Spleen (tissue), 11 donors: Measurements from ENCODE around the gene COG6. TPM values are rescaled to one million over a fixed set of nuclear protein-coding genes. Genes with fewer than 3 reads are reported as not detected.

Source experiments
- DNase-seq: peaks from one replicate; pipeline ENCODE4 v3.0.0-alpha.2; 2020
- H3K27ac ChIP-seq, 8 donors: fragments of 200-600 bp; sonication (generic) in 7 of 8; 1 replicate in 4 of 8; 2 replicates in 4 of 8; pipeline versions ENCODE4 v1.5.0 to v1.8.0; 2016 to 2021; ENCODE audit warnings: inconsistent platforms in 4 of 8, mild to moderate bottlenecking in 4 of 8, moderate library complexity in 1 of 8
- H3K27me3 ChIP-seq, 7 donors: fragments of 200-600 bp; sonication (generic) in 6 of 7; replicated peaks in 1 of 7; 1 replicate in 4 of 7; 2 replicates in 3 of 7; pipeline versions ENCODE4 v1.5.0 to v1.8.0; 2016 to 2021; ENCODE audit warnings: inconsistent platforms in 3 of 7, mild to moderate bottlenecking in 1 of 7
- H3K36me3 ChIP-seq, 6 donors: fragments of 200-600 bp; sonication (generic) in 5 of 6; 1 replicate in 4 of 6; 2 replicates in 2 of 6; pipeline versions ENCODE4 v1.5.0 to v1.8.0; 2016 to 2021; ENCODE audit warnings: inconsistent platforms in 2 of 6
- H3K4me1 ChIP-seq, 6 donors: fragments of 200-600 bp; sonication (generic) in 5 of 6; 1 replicate in 3 of 6; 2 replicates in 3 of 6; pipeline versions ENCODE4 v1.5.0 to v1.8.0; 2016 to 2021; ENCODE audit warnings: inconsistent platforms in 3 of 6
- H3K4me3 ChIP-seq, 8 donors: fragments of 200-600 bp; sonication (generic) in 7 of 8; 1 replicate in 4 of 8; 2 replicates in 4 of 8; pipeline versions ENCODE4 v1.5.0 to v1.8.0; 2016 to 2021; ENCODE audit warnings: inconsistent platforms in 4 of 8, mild to moderate bottlenecking in 4 of 8, moderate library complexity in 2 of 8
- H3K9me3 ChIP-seq, 8 donors: fragments of 200-600 bp; sonication (generic) in 7 of 8; 1 replicate in 4 of 8; 2 replicates in 4 of 8; pipeline versions ENCODE4 v1.5.0 to v1.8.0; 2016 to 2021; ENCODE audit warnings: inconsistent platforms in 4 of 8
- POLR2A ChIP-seq, 3 donors: fragments of 450-650 bp; IDR thresholded peaks; one replicate each; pipeline ENCODE4 v1.5.1; 2017; ENCODE audit warnings: antibody characterized with exemption in 3 of 3, mild to moderate bottlenecking in 1 of 3
- POLR2AphosphoS5 ChIP-seq, 3 donors: sonication (generic); formaldehyde crosslinking; IDR thresholded peaks; one replicate each; pipeline ENCODE4 v1.5.1; 2017; ENCODE audit warnings: antibody characterized with exemption in 3 of 3
- WGBS, 5 donors: extraction: QIAGEN DNeasy Blood & Tissue Kit in 3 of 5; methylation state at CpG; one replicate each; pipeline versions ENCODE4 v1.1.5 to v1.1.7; 2013 to 2018; 5-methylcytosine and 5-hydroxymethylcytosine counted together
- intact Hi-C: fragments of 100-400 bp; cut with DNase I; formaldehyde crosslinking; loops from one replicate; pipeline ENCODE4 v1.15.0; 2023; ENCODE audit warnings: low total_unique reads
- polyA plus RNA-seq, 3 donors: library from polyadenylated mRNA; stranded (reverse); fragments of 200-250 nt; gene quantifications; one replicate each; pipeline ENCODE4 v1.2.1, GENCODE V29; 2013
- total RNA-seq, 7 donors: library from RNA; depleted of rRNA in 3 of 7; stranded (reverse); fragments of >200 nt in 3 of 7; fragmentation: NEBNext Ultra II Directional in 4 of 7; extraction: Animal tissue kit (Norgen Biotek cat#: 25700) in 4 of 7; gene quantifications; one replicate each; pipeline versions ENCODE4 v1.1.0 to v1.2.1, GENCODE V29; 2016 to 2021
- TF ChIP-seq, protein P1 (sequence below), 11 experiments: fragments of 200-600 bp in 7 of 11; fragments of 450-650 bp in 4 of 11; sonication (generic) in 4 of 11; IDR thresholded peaks in 8 of 11; conservative IDR thresholded peaks in 3 of 11; 1 replicate in 7 of 11; 2 replicates in 4 of 11; pipeline versions ENCODE4 v1.4.0 to v1.8.0; 2016 to 2021; ENCODE audit warnings: antibody characterized with exemption in 11 of 11, inconsistent platforms in 4 of 11, mild to moderate bottlenecking in 1 of 11
- donor health status: healthy with polysubstance abuse.
- donor health status: DM: no; HTN: no; CAD: no; lungs with moderate emphysema.
- donor health status: DM: no; HTN: no; CAD: no.
- donor health status: Bipolar disorder and iron deficiency.
- donor health status: healthy.
- donor health status: DM: no; HTN: no; CAD: no.
- donor health status: DM: yes; HTN: yes; CAD: no.

The COG6 gene
- total and polyA plus RNA-seq, 10 donors, result 5.7 to 41.9 (median 23.8) TPM

DNA sequence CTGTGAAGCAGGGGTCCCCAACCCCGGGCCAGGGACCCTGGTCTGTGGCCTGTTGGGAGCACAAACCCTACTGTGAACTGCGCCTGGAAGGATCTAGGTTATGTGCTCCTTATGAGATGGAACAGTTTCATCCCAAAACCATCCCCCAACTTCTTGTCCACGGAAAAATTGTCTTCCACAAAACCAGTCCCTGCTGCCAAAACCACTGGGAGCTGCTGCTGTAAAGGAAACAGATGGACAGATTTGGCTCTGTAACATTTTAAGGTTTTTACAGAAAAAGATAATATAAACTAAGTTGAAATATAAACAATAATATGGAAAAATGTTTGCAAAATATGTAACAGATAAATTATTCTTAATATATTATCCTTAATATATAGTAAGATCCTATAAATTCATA lies 73.7 kb downstream of the COG6 start:
- intact Hi-C loops, result no loop called here
- no peaks in the 10 kb centered on the region for H3K4me1 ChIP-seq
- H3K27ac ChIP-seq, result no peak overlapping the region
- peaks cover 0 to 82% (median 22%) of the 10 kb centered on the region in 6 donors for H3K36me3 ChIP-seq
- no peaks in the 10 kb centered on the region for H3K9me3 ChIP-seq
- no peak overlapping the region for H3K4me3 ChIP-seq
- TF ChIP-seq, protein P1, sequence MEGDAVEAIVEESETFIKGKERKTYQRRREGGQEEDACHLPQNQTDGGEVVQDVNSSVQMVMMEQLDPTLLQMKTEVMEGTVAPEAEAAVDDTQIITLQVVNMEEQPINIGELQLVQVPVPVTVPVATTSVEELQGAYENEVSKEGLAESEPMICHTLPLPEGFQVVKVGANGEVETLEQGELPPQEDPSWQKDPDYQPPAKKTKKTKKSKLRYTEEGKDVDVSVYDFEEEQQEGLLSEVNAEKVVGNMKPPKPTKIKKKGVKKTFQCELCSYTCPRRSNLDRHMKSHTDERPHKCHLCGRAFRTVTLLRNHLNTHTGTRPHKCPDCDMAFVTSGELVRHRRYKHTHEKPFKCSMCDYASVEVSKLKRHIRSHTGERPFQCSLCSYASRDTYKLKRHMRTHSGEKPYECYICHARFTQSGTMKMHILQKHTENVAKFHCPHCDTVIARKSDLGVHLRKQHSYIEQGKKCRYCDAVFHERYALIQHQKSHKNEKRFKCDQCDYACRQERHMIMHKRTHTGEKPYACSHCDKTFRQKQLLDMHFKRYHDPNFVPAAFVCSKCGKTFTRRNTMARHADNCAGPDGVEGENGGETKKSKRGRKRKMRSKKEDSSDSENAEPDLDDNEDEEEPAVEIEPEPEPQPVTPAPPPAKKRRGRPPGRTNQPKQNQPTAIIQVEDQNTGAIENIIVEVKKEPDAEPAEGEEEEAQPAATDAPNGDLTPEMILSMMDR (IDR thresholded peaks at IDR 0.05 in 8 of 11, conservative IDR thresholded peaks at IDR 0.05 in 3 of 11), result no peak
- TF ChIP-seq POLR2AphosphoS5 (IDR thresholded peaks at IDR 0.05) (no peak), POLR2A (IDR thresholded peaks at IDR 0.05) (no peak)
- DNase-seq, result no peak
- 83 to 96% (median 88%) methylated on average over 3 of the region's 3 CpGs for WGBS, 5 donors
- no peaks in the 10 kb centered on the region for H3K27me3 ChIP-seq

DNA sequence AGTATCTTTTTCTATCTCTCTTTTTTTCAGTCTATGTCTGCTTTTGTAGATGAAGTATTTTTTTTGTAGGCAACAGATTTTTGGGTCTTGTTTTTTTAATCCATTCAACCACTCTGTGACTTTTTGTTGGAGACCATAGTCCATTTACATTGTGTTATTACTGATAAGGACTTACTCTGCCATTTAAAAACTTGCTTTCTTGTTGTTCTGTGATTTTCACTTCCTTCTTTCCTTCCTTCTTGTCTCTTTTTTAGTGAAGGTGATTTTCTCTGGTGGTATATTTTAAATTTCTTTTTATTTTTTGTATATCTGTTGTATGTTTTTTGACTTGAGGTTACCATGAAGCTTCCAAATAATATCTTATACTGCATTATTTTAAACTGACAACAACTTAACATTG lies 79.5 kb downstream of the COG6 start:
- Histone ChIP-seq H3K4me3 (no peak overlapping the region), H3K36me3 (peaks cover 0 to 60% (median 9%) of the 10 kb centered on the region in 6 donors), H3K27ac (no peak overlapping the region), H3K9me3 (no peaks in the 10 kb centered on the region), H3K27me3 (no peaks in the 10 kb centered on the region), H3K4me1 (no peaks in the 10 kb centered on the region)
- no peak for TF ChIP-seq POLR2AphosphoS5 (IDR thresholded peaks at IDR 0.05)
- TF ChIP-seq, protein P1 (IDR thresholded peaks at IDR 0.05 in 8 of 11, conservative IDR thresholded peaks at IDR 0.05 in 3 of 11), result no peak
- TF ChIP-seq POLR2A (IDR thresholded peaks at IDR 0.05), result no peak
- intact Hi-C loops, result no loop called here
- no peak for DNase-seq

DNA sequence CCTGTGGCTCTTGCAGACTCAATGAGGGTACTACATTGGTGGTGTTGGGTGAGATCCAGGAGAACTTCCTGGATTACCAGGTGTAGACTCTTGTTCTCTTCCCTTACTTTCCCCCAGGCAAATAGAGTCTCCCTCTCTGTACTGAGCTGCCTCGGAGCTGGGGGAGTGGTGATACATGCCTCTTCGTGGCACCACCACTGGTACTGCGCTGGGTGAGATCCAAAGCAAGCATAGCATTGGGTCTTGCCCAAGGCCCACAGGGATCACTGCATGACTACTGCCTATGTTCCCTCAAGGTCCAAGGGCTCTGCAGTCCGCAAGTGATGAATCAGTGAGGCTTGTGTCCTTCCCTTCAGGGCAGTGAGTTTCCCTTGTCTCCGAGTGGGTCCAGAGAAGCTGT lies 81.6 kb downstream of the COG6 start:
- TF ChIP-seq, protein P1 (IDR thresholded peaks at IDR 0.05 in 8 of 11, conservative IDR thresholded peaks at IDR 0.05 in 3 of 11), result no peak
- TF ChIP-seq POLR2A (IDR thresholded peaks at IDR 0.05), result no peak
- no peak for TF ChIP-seq POLR2AphosphoS5 (IDR thresholded peaks at IDR 0.05)

GRCh38 chr13:39740761-39741160 lies 85.3 kb downstream of the COG6 start:
- Histone ChIP-seq H3K36me3 (peaks cover 0 to 50% (median 10%) of the 10 kb centered on the region in 6 donors), H3K4me3 (no peak overlapping the region), H3K9me3 (peaks cover 0 to 13% (median 5%) of the 10 kb centered on the region in 8 donors), H3K27ac (no peak overlapping the region), H3K4me1 (no peaks in the 10 kb centered on the region), H3K27me3 (no peaks in the 10 kb centered on the region)
- no peak for DNase-seq
- TF ChIP-seq, protein P1 (IDR thresholded peaks at IDR 0.05 in 8 of 11, conservative IDR thresholded peaks at IDR 0.05 in 3 of 11), result no peak
- no peak for TF ChIP-seq POLR2AphosphoS5 (IDR thresholded peaks at IDR 0.05)
- no peak for TF ChIP-seq POLR2A (IDR thresholded peaks at IDR 0.05)
- WGBS, 5 donors, result 91 to 98% (median 96%) methylated on average over 3 of the region's 3 CpGs
- intact Hi-C loops, result no loop called here

More for the DNA sequence above, 81.6 kb downstream of the COG6 start:
- 90 to 98% (median 97%) methylated on average over 4 to 5 of the region's 5 CpGs for WGBS, 5 donors
- no peak for DNase-seq
- Histone ChIP-seq H3K27me3 (no peaks in the 10 kb centered on the region), H3K36me3 (peaks cover 0 to 68% (median 11%) of the 10 kb centered on the region in 6 donors), H3K9me3 (no peaks in the 10 kb centered on the region), H3K4me3 (no peak overlapping the region), H3K27ac (no peak overlapping the region), H3K4me1 (no peaks in the 10 kb centered on the region)
- intact Hi-C loops, result no loop called here
